ENCODE measurements around the gene PTN. TPM values are rescaled to one million over a fixed set of nuclear protein-coding genes. Genes with fewer than 3 reads are reported as not detected.

Gene PTN
- total and polyA plus RNA-seq, 5 donors from 2014 or later, result 0.15 TPM; not detected in 4

DNA sequence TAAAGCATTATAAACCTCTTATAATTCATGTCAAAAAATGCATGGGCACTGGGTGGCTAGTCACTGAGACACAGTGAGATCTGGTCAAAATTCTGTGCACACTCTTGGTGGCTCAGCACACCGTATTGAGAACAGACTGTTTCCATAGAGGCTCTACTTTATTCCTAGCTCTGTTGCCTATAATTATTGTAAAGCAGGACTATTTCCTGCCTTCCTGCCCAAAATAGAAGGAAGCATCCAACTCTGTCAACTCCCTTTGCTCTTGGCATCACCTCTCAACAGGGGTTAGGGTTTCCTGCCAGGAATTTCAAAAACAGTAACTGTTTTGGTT lies 45.1 kb downstream of the PTN start:
- no peaks in the 10 kb centered on the region for H3K4me1 ChIP-seq (ENCODE audit: control insufficient read depth, insufficient read depth, low read length, poor library complexity, severe bottlenecking)
- Mint-ChIP-seq H3K36me3 (no peaks in the 10 kb centered on the region), H3K27ac (no peak overlapping the region), H3K4me1 (no peaks in the 10 kb centered on the region), H3K27me3 (no peaks in the 10 kb centered on the region), H3K4me3 (no peak overlapping the region), H3K9me3 (peaks cover 0 to 7% (median 2%) of the 10 kb centered on the region in 7 donors)
- H3K36me3 ChIP-seq (ENCODE audit: control insufficient read depth, insufficient read depth, low read length), result no peaks in the 10 kb centered on the region
- no peak overlapping the region for H3K4me3 ChIP-seq (ENCODE audit: low read depth, low read length)
- H3K27me3 ChIP-seq (ENCODE audit: control insufficient read depth, insufficient read depth, low read length), result no peaks in the 10 kb centered on the region
- DNase-seq (no peak), ATAC-seq (ENCODE audit: low read depth in 2 of 2) (no peak)
- no peaks in the 10 kb centered on the region for H3K9me3 ChIP-seq (ENCODE audit: control insufficient read depth in 2 of 2, low read length in 2 of 2)
- no peak overlapping the region for H3K27ac ChIP-seq (ENCODE audit: insufficient read depth, low read length, poor library complexity, severe bottlenecking)

DNA sequence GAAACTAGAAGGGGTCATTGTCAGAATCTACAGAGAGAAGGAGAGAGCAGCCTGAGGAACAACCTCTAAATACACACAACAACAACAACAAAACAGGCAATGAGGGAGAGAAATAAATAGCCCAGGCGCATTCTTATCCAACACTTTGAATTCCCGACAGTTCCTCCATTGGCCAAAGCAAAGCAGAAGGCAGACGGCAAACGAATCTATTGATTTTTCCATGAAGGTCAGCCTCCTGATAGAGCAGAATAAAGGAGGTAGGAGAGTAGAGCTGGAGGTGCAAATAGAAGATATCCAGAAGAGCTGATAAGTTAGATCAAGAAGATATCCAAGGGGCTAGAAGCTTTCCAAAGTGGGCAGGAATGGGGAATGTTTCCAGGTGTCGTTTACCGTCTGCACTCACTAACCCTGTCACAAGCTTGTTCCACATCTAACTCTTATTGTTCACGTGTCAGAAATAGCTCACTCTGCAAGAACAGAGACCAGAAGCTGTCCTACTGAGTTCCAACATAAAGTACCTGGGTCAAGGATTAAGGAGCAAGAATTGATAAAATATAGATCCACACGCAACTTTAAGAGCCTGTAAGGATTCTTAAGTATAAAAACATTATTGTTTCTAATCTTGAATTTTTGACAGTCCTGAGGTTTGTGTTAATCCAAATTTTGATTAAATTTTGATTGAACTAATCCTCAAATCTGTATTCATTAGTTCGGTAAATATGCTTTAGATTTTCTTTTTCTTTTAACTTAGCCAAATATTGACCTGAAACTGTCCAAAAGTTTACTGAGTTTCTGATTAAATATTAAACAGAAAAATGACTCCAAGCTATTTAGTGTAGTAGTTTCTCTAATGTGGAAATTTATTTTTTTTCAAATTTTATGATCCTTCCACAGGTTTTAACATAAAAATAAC lies 45.7 kb downstream of the PTN start:
- no peak overlapping the region for H3K27ac Mint-ChIP-seq
- peaks cover 0 to 12% (median 2%) of the 10 kb centered on the region in 7 donors for H3K9me3 Mint-ChIP-seq
- no peak for DNase-seq
- Histone ChIP-seq H3K9me3 (ENCODE audit: control insufficient read depth in 2 of 2, low read length in 2 of 2) (no peaks in the 10 kb centered on the region), H3K27ac (ENCODE audit: insufficient read depth, low read length, poor library complexity, severe bottlenecking) (no peak overlapping the region), H3K4me1 (ENCODE audit: control insufficient read depth, insufficient read depth, low read length, poor library complexity, severe bottlenecking) (no peaks in the 10 kb centered on the region), H3K36me3 (ENCODE audit: control insufficient read depth, insufficient read depth, low read length) (no peaks in the 10 kb centered on the region), H3K4me3 (ENCODE audit: low read depth, low read length) (no peak overlapping the region), H3K27me3 (ENCODE audit: control insufficient read depth, insufficient read depth, low read length) (no peaks in the 10 kb centered on the region)
- H3K4me1 Mint-ChIP-seq, result no peaks in the 10 kb centered on the region
- no peaks in the 10 kb centered on the region for H3K27me3 Mint-ChIP-seq
- H3K36me3 Mint-ChIP-seq, result no peaks in the 10 kb centered on the region
- H3K4me3 Mint-ChIP-seq, result no peak overlapping the region
- ATAC-seq (ENCODE audit: low read depth in 2 of 2), result no peak

DNA sequence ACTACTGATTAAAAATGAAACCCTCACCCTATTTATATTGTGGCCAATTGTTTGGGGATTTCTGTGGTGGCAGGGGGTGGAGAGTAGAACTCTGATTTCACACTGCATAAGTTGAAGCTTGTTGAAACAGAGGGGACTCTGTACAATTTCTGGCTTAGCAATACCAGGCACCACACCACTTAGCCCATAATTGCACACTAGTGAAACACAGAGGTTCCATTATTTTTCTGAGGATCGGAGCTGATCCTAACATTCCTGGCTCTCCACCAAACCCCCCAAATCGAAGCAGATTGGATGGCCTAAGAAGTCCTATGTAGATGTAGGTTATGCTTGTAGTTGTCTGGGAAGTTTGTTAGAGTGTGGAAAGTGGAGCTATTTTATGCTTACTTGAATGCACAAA lies 47.0 kb downstream of the PTN start:
- H3K9me3 ChIP-seq (ENCODE audit: control insufficient read depth in 2 of 2, low read length in 2 of 2), result no peaks in the 10 kb centered on the region
- no peak for ATAC-seq (ENCODE audit: low read depth in 2 of 2)
- no peaks in the 10 kb centered on the region for H3K27me3 ChIP-seq (ENCODE audit: control insufficient read depth, insufficient read depth, low read length)
- Mint-ChIP-seq H3K36me3 (no peaks in the 10 kb centered on the region), H3K27ac (no peak overlapping the region), H3K9me3 (peaks cover 0 to 15% (median 3%) of the 10 kb centered on the region in 7 donors), H3K27me3 (no peaks in the 10 kb centered on the region), H3K4me3 (no peak overlapping the region), H3K4me1 (no peaks in the 10 kb centered on the region)
- DNase-seq, result no peak
- no peaks in the 10 kb centered on the region for H3K4me1 ChIP-seq (ENCODE audit: control insufficient read depth, insufficient read depth, low read length, poor library complexity, severe bottlenecking)
- H3K4me3 ChIP-seq (ENCODE audit: low read depth, low read length), result no peak overlapping the region
- no peaks in the 10 kb centered on the region for H3K36me3 ChIP-seq (ENCODE audit: control insufficient read depth, insufficient read depth, low read length)
- H3K27ac ChIP-seq (ENCODE audit: insufficient read depth, low read length, poor library complexity, severe bottlenecking), result no peak overlapping the region

DNA sequence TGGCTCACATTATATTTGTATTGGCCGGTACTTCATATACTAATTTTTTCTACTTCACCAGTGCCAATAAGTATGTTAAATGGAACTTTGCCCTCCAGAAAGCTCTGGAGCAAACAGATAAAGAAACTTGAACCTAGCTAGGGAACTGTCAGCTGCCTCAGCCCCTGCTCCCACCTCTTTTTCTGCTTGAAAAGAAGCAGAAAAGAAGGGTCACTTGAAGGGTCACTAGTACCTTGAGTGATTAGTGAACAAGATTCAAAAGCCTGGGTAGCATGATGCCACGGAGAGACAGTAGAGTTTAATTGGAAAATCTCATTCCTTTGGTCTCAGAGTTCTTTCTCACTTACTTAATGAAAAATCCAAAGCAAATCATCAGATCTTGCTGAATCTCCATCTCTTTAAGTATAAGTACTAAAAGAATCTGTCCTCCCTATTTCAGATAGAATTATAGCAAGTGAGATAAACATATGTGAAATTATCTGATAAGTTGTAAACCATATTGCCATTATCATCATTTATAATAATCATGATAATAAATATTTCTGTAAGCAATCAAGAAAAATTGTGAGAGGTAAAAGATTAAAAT lies 47.7 kb downstream of the PTN start:
- Histone ChIP-seq H3K9me3 (ENCODE audit: control insufficient read depth in 2 of 2, low read length in 2 of 2) (no peaks in the 10 kb centered on the region), H3K27me3 (ENCODE audit: control insufficient read depth, insufficient read depth, low read length) (no peaks in the 10 kb centered on the region), H3K4me3 (ENCODE audit: low read depth, low read length) (no peak overlapping the region), H3K4me1 (ENCODE audit: control insufficient read depth, insufficient read depth, low read length, poor library complexity, severe bottlenecking) (no peaks in the 10 kb centered on the region), H3K27ac (ENCODE audit: insufficient read depth, low read length, poor library complexity, severe bottlenecking) (no peak overlapping the region), H3K36me3 (ENCODE audit: control insufficient read depth, insufficient read depth, low read length) (no peaks in the 10 kb centered on the region)
- Mint-ChIP-seq H3K4me3 (no peak overlapping the region), H3K27ac (no peak overlapping the region), H3K36me3 (no peaks in the 10 kb centered on the region), H3K4me1 (no peaks in the 10 kb centered on the region), H3K9me3 (peaks cover 0 to 15% (median 3%) of the 10 kb centered on the region in 7 donors), H3K27me3 (no peaks in the 10 kb centered on the region)
- ATAC-seq (ENCODE audit: low read depth in 2 of 2) (no peak), DNase-seq (no peak)

DNA sequence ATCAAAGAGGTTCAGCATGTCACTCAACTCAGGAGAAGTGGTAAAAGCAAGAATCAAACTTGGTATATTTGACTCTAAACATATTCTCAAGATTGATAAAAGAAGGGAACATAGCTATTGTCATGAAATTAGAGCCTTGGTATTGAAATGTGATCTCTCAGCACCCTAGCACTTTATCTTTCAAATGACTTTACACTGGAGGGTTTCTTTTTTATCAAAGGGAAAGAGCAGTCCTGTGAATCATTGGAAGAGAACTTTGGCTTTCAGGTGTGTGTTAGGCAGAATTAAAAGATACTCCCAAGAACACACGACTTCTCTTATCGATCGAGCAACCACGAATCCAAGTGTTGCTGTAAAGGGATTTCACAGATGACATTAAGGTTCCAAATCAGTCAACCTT lies 54.4 kb downstream of the PTN start:
- ATAC-seq (ENCODE audit: low read depth in 2 of 2) (no peak), DNase-seq (no peak)
- Mint-ChIP-seq H3K36me3 (no peaks in the 10 kb centered on the region), H3K4me3 (no peak overlapping the region), H3K9me3 (peaks cover 0 to 14% (median 1%) of the 10 kb centered on the region in 7 donors), H3K27me3 (no peaks in the 10 kb centered on the region), H3K4me1 (no peaks in the 10 kb centered on the region), H3K27ac (no peak overlapping the region)
- no peaks in the 10 kb centered on the region for H3K36me3 ChIP-seq (ENCODE audit: control insufficient read depth, insufficient read depth, low read length)
- H3K27ac ChIP-seq (ENCODE audit: insufficient read depth, low read length, poor library complexity, severe bottlenecking), result no peak overlapping the region
- no peaks in the 10 kb centered on the region for H3K4me1 ChIP-seq (ENCODE audit: control insufficient read depth, insufficient read depth, low read length, poor library complexity, severe bottlenecking)
- H3K4me3 ChIP-seq (ENCODE audit: low read depth, low read length), result no peak overlapping the region
- H3K9me3 ChIP-seq (ENCODE audit: control insufficient read depth in 2 of 2, low read length in 2 of 2), result no peaks in the 10 kb centered on the region
- H3K27me3 ChIP-seq (ENCODE audit: control insufficient read depth, insufficient read depth, low read length), result no peaks in the 10 kb centered on the region

DNA sequence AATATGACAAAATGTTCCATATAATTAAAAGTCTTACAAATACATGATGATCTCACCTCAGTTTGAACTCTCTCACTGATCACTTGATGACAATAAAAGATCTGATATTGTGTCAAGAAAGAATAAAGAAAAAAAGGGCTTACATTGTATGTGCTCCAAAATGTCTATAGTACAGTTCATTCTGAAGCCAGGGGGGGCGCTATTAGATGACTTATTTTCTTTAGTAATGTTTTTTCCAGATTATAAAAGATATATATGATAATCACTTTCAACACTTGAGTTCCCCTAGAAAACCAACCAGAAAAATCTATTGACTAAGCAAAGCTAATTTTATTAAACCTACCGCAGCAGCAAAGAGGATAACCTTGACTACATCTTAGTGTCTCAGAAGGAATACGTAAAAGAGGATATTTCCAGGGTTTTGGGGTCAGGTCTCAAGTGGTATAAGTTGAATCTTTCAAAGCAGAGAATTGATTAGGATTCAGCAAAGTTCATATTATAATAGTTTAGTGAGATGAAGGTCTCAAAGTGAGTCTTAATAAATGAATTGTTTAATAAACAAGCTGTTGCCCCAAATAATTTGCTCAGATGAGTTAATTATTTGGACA lies 55.8 kb downstream of the PTN start:
- H3K36me3 Mint-ChIP-seq, result no peaks in the 10 kb centered on the region
- ATAC-seq (ENCODE audit: low read depth in 2 of 2) (no peak), DNase-seq (no peak)
- H3K4me1 Mint-ChIP-seq, result no peaks in the 10 kb centered on the region
- no peak overlapping the region for H3K27ac Mint-ChIP-seq
- Histone ChIP-seq H3K4me3 (ENCODE audit: low read depth, low read length) (no peak overlapping the region), H3K36me3 (ENCODE audit: control insufficient read depth, insufficient read depth, low read length) (no peaks in the 10 kb centered on the region), H3K9me3 (ENCODE audit: control insufficient read depth in 2 of 2, low read length in 2 of 2) (no peaks in the 10 kb centered on the region), H3K27ac (ENCODE audit: insufficient read depth, low read length, poor library complexity, severe bottlenecking) (no peak overlapping the region), H3K4me1 (ENCODE audit: control insufficient read depth, insufficient read depth, low read length, poor library complexity, severe bottlenecking) (no peaks in the 10 kb centered on the region), H3K27me3 (ENCODE audit: control insufficient read depth, insufficient read depth, low read length) (no peaks in the 10 kb centered on the region)
- H3K27me3 Mint-ChIP-seq, result no peaks in the 10 kb centered on the region
- H3K4me3 Mint-ChIP-seq, result no peak overlapping the region
- H3K9me3 Mint-ChIP-seq, result peaks cover 0 to 9% (median 3%) of the 10 kb centered on the region in 7 donors

DNA sequence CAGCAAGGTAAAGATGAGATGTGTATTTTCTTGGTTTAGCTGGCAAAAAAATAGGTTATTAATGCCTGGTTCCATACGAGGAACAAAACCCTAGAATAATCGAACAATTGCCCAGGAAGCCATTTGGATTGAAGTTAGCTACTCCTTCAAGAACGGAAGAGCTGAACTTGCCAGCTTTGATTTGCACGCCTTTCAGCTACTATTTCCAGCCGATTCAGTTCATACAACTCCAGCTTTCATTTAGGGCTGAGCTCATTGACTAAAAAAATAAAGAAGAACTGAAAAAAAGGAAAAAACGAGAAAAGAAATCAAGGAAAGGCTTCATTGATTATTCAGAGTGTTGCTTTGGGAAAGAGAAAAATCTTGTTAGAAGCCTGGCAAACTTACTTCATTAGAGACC lies 60.4 kb downstream of the PTN start:
- H3K9me3 Mint-ChIP-seq, result peaks cover 0 to 5% (median 3%) of the 10 kb centered on the region in 7 donors
- no peak overlapping the region for H3K4me3 Mint-ChIP-seq

More for the DNA sequence above, 60.4 kb downstream of the PTN start:
- Mint-ChIP-seq H3K27ac (no peak overlapping the region), H3K4me1 (no peaks in the 10 kb centered on the region), H3K27me3 (no peaks in the 10 kb centered on the region), H3K36me3 (no peaks in the 10 kb centered on the region)
- Histone ChIP-seq H3K4me3 (ENCODE audit: low read depth, low read length) (no peak overlapping the region), H3K9me3 (ENCODE audit: control insufficient read depth in 2 of 2, low read length in 2 of 2) (no peaks in the 10 kb centered on the region), H3K36me3 (ENCODE audit: control insufficient read depth, insufficient read depth, low read length) (no peaks in the 10 kb centered on the region), H3K27me3 (ENCODE audit: control insufficient read depth, insufficient read depth, low read length) (no peaks in the 10 kb centered on the region), H3K4me1 (ENCODE audit: control insufficient read depth, insufficient read depth, low read length, poor library complexity, severe bottlenecking) (no peaks in the 10 kb centered on the region), H3K27ac (ENCODE audit: insufficient read depth, low read length, poor library complexity, severe bottlenecking) (no peak overlapping the region)
- no peak for ATAC-seq (ENCODE audit: low read depth in 2 of 2)
- DNase-seq, result no peak

All from CD4-positive, CD25-positive, alpha-beta regulatory T cell (primary cell).